ENCODE results near the gene ASPDH. TPM values are rescaled to one million over a fixed set of nuclear protein-coding genes. Genes with fewer than 3 reads are reported as not detected.

ASPDH gene
- total and polyA plus RNA-seq, 7 donors = not detected

DNA sequence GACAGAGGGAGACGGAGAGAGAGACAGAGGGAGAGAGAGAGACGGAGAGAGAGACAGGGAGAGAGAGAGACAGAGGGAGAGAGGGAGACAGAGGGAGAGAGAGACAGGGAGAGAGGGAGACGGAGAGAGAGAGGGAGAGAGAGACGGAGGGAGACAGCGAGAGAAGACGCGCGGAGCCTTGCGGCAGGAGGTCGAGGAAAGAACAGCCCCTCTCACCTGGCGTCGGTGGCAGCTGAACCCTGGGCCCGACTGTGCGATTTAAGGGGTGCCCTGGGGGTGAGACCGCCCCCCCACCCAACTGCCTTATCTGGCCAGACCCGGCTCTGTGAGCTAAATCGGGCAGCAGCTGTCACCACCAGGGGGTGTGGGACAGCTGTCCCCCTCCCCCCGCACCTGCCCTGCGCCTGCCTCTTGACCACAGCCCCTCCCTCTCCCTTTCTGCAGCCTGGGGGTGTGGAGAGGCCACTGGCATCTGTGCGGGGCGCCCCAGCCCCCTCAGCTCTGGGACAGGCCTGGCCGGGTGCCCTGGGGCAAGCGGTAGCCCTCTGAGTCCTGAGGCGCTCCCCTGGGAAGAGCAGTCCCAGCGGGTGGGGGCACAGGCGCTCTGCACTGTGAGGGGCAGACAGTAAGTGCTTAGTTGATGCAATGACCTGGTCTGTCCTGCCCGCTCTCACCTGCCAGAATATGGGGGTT is 13.5 kb downstream of the ASPDH start:
- no peak for TF ChIP-seq CTCF (IDR thresholded peaks at IDR 0.05)
- TF ChIP-seq POLR2AphosphoS5 (IDR thresholded peaks at IDR 0.05) = no peak
- H3K27ac ChIP-seq = no peak overlapping the region
- H3K4me1 ChIP-seq = peaks cover 0 to 7% (median 0%) of the 10 kb centered on the region in 4 donors
- no peak for DNase-seq
- WGBS, 2 donors = 63 to 64% methylated on average over 27 of the region's 27 CpGs
- intact Hi-C loops (cut with DNase I) = no loop called here
- H3K9me3 ChIP-seq = no peaks in the 10 kb centered on the region
- H3K27me3 ChIP-seq = no peaks in the 10 kb centered on the region
- H3K4me3 ChIP-seq = no peak overlapping the region
- no peaks in the 10 kb centered on the region for H3K36me3 ChIP-seq

DNA sequence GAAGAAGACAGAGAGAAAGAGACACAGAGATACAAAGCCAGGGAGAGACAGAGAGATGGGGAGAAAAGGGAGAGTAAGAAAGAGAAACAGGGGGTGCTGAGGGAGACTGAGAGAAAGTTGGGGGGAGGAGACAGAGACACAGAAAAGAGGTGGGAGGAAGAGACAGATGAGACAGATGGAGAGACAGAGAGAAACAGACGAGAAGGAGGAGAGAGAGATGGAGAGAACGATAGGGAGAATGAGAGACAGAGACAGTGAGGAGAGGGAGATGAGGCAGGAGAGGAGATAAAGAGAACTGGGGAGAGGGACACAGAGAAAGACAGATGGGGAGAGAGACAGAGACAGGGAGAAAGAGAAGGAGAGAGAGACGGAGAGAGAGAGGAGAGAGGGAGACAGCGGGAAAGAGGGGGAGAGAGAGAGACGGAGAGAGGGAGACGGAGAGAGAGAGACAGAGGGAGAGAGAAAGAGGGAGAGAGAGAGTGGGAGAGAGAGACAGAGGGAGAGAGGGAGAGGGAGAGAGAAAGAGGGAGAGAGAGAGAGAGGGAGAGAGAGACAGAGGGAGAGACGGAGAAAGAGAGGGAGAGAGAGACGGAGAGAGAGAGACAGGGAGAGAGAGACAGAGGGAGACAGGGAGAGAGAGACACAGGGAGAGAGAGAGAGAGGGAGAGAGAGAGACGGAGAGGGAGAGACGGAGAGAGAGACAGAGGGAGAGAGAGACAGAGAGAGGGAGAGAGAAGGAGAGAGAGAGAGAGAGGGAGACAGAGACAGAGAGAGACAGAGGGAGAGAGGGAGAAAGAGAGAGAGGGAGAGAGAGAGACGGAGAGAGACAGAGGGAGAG is 15.3 kb downstream of the ASPDH start:
- TF ChIP-seq POLR2A (IDR thresholded peaks at IDR 0.05) = no peak
- no peak for TF ChIP-seq POLR2AphosphoS5 (IDR thresholded peaks at IDR 0.05)
- no peak for TF ChIP-seq CTCF (IDR thresholded peaks at IDR 0.05)
- TF ChIP-seq EP300 (IDR thresholded peaks at IDR 0.05) = no peak
- no peaks in the 10 kb centered on the region for H3K36me3 ChIP-seq
- no peak overlapping the region for H3K27ac ChIP-seq
- 85 to 88% methylated on average over 11 of the region's 11 CpGs for WGBS, 2 donors
- DNase-seq = no peak
- H3K4me1 ChIP-seq = peaks cover 0 to 7% (median 0%) of the 10 kb centered on the region in 4 donors
- no peaks in the 10 kb centered on the region for H3K9me3 ChIP-seq
- no peak overlapping the region for H3K4me3 ChIP-seq
- intact Hi-C loops (cut with DNase I) = no loop called here
- H3K27me3 ChIP-seq = no peaks in the 10 kb centered on the region

DNA sequence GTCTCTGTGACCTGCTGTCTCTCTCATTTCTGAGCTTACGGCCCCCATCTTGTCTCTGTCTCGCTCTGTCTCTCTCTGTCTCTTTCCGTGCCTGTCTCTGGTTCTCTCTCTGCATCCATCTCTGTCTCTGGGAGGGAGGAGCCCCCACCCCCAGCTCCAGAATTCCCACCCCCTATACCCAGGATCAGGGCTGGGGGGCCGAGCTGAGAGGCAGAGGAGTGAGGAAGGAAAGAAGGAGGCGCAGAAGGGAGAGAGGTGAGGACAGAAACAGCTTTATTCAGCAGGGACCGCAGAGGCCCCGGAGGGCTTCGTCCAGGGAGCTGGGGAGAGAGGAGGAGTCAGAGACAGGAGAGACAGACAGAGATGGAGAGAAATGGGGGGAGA is 16.7 kb downstream of the ASPDH start:
- H3K27ac ChIP-seq = no peak overlapping the region
- intact Hi-C loops (cut with DNase I) = no loop called here
- WGBS, 2 donors = 85 to 89% methylated on average over 8 of the region's 8 CpGs
- H3K4me1 ChIP-seq = peaks cover 0 to 7% (median 0%) of the 10 kb centered on the region in 4 donors
- no peak for TF ChIP-seq POLR2AphosphoS5 (IDR thresholded peaks at IDR 0.05)
- no peak for TF ChIP-seq CTCF (IDR thresholded peaks at IDR 0.05)
- no peak for TF ChIP-seq POLR2A (IDR thresholded peaks at IDR 0.05)
- no peak for TF ChIP-seq EP300 (IDR thresholded peaks at IDR 0.05)
- DNase-seq = no peak
- H3K4me3 ChIP-seq = no peak overlapping the region
- H3K27me3 ChIP-seq = peaks cover 0 to under 1% (median 0%) of the 10 kb centered on the region in 3 donors
- no peaks in the 10 kb centered on the region for H3K9me3 ChIP-seq
- no peaks in the 10 kb centered on the region for H3K36me3 ChIP-seq

DNA sequence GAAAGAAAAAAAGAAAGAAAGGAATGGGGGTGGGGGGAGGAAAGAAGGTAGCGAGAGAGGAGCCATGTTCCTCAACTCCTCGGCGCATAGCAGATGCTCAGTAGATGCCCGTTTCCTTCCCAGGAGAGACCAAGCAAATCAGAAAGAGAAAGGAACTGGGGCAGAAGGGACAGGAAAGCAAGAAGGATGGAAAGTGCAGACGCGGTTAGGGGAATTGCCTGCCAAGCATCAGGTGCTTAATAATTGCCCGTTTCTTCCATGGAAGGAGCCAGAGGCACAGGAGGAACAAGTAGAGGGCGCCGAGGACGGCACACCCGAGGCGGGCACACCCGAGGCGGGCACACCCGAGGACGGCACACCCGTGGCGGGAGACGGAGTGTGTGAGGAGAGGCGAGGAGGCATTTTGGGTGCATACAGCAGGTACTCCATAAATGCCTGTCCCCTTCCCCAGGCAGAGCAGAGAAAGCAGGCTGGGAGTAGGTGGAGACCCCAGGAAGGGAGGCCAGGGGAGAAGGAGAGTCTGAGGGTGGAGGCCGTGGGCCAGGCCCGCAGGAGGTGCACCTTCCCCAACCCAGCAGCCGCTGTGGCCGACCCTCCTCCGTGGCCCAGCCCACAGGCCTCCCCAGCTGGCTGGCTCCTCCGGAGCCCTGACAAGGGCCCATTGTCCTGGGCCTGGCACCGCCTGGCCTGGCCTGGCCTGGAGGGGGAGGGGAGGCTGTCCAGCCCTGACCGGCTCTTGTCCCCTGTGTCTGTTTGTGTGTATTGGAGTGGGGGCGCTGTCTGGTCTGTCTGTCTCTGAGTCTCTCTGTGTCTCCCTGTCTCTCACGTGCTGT is 17.3 kb downstream of the ASPDH start:
- no peak overlapping the region for H3K4me3 ChIP-seq
- intact Hi-C loops (cut with DNase I) = no loop called here
- no peaks in the 10 kb centered on the region for H3K36me3 ChIP-seq
- peaks cover 0 to under 1% (median 0%) of the 10 kb centered on the region in 4 donors for H3K4me1 ChIP-seq
- TF ChIP-seq POLR2A (IDR thresholded peaks at IDR 0.05) = no peak
- no peak for TF ChIP-seq EP300 (IDR thresholded peaks at IDR 0.05)
- TF ChIP-seq CTCF (IDR thresholded peaks at IDR 0.05) = no peak
- TF ChIP-seq POLR2AphosphoS5 (IDR thresholded peaks at IDR 0.05) = no peak
- H3K9me3 ChIP-seq = no peaks in the 10 kb centered on the region
- H3K27ac ChIP-seq = no peak overlapping the region
- peaks cover 0 to 7% (median under 1%) of the 10 kb centered on the region in 3 donors for H3K27me3 ChIP-seq
- 68 to 78% methylated on average over 30 of the region's 30 CpGs for WGBS, 2 donors
- DNase-seq = peak; percentile 60
